Osteocyte (in vitro differentiated cells): Measurements from ENCODE around the gene DHX8. TPM values are rescaled to one million over a fixed set of nuclear protein-coding genes. Genes with fewer than 3 reads are reported as not detected.

Experiments used
- DNase-seq: peaks from one replicate; pipeline ENCODE4 v3.0.0; 2021; ENCODE audit warnings: mixed read lengths; ENCODE audit not compliant: unreplicated experiment; ENCODE audit errors: extremely low spot score
- H3K27ac Mint-ChIP-seq: one replicate; pipeline ENCODE4 v1.8.0; 2021; ENCODE audit warnings: mild to moderate bottlenecking, mixed read lengths; ENCODE audit not compliant: unreplicated experiment
- H3K27me3 Mint-ChIP-seq: one replicate; pipeline ENCODE4 v1.8.0; 2021; ENCODE audit warnings: mixed read lengths; ENCODE audit not compliant: unreplicated experiment
- H3K36me3 Mint-ChIP-seq: one replicate; pipeline ENCODE4 v1.8.0; 2021; ENCODE audit warnings: mixed read lengths; ENCODE audit not compliant: unreplicated experiment
- H3K4me1 Mint-ChIP-seq: one replicate; pipeline ENCODE4 v1.8.0; 2021; ENCODE audit warnings: mixed read lengths; ENCODE audit not compliant: unreplicated experiment
- H3K4me3 Mint-ChIP-seq: one replicate; pipeline ENCODE4 v1.8.0; 2021; ENCODE audit warnings: mild to moderate bottlenecking, moderate library complexity, mixed read lengths; ENCODE audit not compliant: unreplicated experiment
- H3K9me3 Mint-ChIP-seq: one replicate; pipeline ENCODE4 v1.8.0; 2021; ENCODE audit warnings: mixed read lengths; ENCODE audit not compliant: unreplicated experiment
- total RNA-seq: library from RNA; stranded (reverse); gene quantifications from 2 replicates; pipeline ENCODE4 v1.2.1, GENCODE V29; 2021
- TF ChIP-seq, protein P1 (sequence below): fragments of 200-600 bp; sonication (generic); IDR thresholded peaks from 2 replicates; pipeline ENCODE4 v1.5.0; 2021; ENCODE audit warnings: antibody characterized with exemption, mild to moderate bottlenecking, moderate library complexity

DHX8 gene
- total RNA-seq, 1 donor from 2014 or later = 70.7 TPM

DNA sequence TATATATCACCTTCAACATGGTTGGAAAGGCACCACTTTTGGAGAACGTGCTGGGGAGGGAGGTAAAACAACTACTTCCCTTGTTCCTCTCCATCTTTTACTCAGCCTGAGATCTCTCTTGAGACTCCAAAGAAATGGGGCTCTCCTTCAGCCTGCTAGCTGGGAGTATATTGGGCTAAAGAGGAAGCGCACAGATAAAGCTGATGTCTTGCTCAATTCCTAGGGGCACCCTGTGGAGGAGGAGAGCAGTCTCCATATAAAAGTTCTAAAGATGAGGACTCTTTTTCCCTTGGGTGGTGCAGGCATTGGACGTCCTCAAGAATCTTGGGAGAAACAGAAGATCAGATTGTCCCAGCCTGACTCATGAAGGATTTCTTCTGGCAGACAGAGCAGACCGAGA, 67.0 kb downstream of the DHX8 start:
- DNase-seq = no peak
- H3K27me3 Mint-ChIP-seq = peaks cover 22% of the 10 kb centered on the region
- H3K27ac Mint-ChIP-seq = no peak overlapping the region

DNA sequence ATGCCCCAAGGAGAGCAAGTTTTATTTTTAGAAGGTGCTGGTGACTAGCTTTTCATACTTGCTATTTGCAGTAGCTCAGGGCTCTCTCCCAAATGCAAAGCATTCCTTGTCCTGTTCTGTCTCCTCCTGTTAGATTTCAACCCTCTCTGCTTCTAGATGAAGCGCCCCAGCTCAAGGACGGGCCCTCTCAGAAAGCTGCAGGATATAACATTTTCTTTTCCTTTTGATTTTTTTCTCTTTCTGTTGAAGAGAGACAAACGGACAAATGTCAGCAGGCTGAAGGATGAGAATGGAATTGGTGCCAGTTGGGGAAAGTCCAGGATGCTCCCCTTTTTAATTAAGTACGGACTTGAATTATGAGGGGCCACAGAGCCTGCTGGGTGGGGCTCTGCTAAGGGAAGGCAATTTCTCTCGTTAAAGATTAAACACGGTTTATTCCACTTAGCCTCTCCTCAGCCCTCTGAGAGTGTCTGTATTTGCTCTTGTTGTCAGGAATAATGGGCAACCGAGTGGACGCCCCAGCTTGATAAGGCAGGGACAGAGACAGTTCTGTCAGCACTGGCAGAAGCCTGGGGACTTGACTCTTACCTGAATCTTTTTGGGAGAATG, 68.6 kb downstream of the DHX8 start:
- no peak for DNase-seq
- Mint-ChIP-seq H3K27me3 (peaks cover 22% of the 10 kb centered on the region), H3K27ac (no peak overlapping the region), H3K36me3 (no peaks in the 10 kb centered on the region), H3K4me1 (peaks cover 1% of the 10 kb centered on the region), H3K9me3 (no peaks in the 10 kb centered on the region), H3K4me3 (no peak overlapping the region)
- TF ChIP-seq, protein P1, sequence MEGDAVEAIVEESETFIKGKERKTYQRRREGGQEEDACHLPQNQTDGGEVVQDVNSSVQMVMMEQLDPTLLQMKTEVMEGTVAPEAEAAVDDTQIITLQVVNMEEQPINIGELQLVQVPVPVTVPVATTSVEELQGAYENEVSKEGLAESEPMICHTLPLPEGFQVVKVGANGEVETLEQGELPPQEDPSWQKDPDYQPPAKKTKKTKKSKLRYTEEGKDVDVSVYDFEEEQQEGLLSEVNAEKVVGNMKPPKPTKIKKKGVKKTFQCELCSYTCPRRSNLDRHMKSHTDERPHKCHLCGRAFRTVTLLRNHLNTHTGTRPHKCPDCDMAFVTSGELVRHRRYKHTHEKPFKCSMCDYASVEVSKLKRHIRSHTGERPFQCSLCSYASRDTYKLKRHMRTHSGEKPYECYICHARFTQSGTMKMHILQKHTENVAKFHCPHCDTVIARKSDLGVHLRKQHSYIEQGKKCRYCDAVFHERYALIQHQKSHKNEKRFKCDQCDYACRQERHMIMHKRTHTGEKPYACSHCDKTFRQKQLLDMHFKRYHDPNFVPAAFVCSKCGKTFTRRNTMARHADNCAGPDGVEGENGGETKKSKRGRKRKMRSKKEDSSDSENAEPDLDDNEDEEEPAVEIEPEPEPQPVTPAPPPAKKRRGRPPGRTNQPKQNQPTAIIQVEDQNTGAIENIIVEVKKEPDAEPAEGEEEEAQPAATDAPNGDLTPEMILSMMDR = no peak

More for the DNA sequence above, 67.0 kb downstream of the DHX8 start:
- Mint-ChIP-seq H3K36me3 (no peaks in the 10 kb centered on the region), H3K4me1 (peaks cover 9% of the 10 kb centered on the region), H3K4me3 (no peak overlapping the region), H3K9me3 (no peaks in the 10 kb centered on the region)
- TF ChIP-seq, protein P1 = no peak

DNA sequence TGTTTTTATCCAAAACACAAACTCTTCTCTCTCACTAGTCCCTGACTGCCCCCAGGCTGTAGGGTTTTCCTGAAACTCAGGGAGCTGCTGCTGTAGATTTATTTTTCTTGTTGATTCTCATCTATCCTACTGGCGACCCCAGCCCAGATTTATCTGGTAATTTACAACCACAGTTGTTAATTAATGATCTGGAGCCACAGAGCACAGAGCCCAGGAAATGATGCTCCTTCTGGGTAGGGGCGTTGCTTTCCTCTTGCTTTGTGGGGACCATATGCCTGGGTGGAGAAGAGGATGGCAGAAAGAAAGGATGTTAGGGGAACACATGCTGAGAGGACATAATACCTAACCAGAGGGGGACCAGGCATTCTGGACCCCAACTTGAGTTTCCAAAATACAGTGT, 69.8 kb downstream of the DHX8 start:
- Mint-ChIP-seq H3K36me3 (no peaks in the 10 kb centered on the region), H3K27ac (no peak overlapping the region), H3K4me3 (no peak overlapping the region), H3K27me3 (peaks cover 22% of the 10 kb centered on the region), H3K9me3 (no peaks in the 10 kb centered on the region), H3K4me1 (peaks cover 1% of the 10 kb centered on the region)
- TF ChIP-seq, protein P1 = no peak
- DNase-seq = no peak

DNA sequence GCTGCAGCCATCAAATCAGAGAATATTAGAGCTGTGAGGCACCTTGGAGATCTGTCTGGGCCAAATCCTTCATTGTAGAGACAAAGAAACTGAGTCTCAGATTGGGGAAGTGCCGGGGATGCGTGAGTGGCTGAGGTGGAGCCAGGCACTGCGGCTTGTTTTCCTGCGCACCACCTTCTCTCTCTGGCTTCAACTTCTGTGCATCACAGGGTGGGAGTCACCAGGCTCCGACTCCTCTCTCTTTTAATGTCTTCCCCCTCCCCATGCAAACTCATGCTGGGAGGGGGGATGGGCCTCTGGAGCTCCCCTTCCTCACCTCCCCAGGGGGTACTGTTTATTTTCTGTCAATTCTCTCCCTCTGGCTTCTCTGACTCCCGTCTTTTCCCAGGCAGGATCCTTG, 71.1 kb downstream of the DHX8 start:
- no peak for DNase-seq
- TF ChIP-seq, protein P1 = no peak
- H3K27ac Mint-ChIP-seq = no peak overlapping the region
- H3K4me1 Mint-ChIP-seq = peaks cover 1% of the 10 kb centered on the region
- no peaks in the 10 kb centered on the region for H3K9me3 Mint-ChIP-seq
- no peak overlapping the region for H3K4me3 Mint-ChIP-seq
- H3K27me3 Mint-ChIP-seq = peaks cover 22% of the 10 kb centered on the region
- no peaks in the 10 kb centered on the region for H3K36me3 Mint-ChIP-seq

DNA sequence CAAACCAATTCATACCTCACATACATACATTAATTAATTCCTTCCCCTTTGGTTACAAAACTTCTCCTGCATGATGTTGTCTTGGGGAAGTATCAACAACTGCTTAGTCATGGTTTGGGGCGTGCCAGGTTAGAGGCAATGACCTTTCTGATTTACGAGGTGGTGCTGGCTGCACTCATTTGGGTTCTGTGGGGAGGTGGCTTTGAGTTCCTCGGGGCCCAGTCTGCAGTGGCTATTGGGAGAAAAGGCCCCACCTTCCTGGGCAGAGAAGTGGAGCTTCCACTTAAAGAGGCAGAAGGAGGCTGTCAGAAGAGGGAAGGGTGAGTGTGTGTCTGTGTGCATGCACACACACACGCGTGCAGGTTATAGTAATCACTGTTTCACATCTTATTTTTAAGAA, 72.5 kb downstream of the DHX8 start:
- Mint-ChIP-seq H3K27ac (no peak overlapping the region), H3K36me3 (no peaks in the 10 kb centered on the region), H3K9me3 (no peaks in the 10 kb centered on the region), H3K4me1 (peaks cover 1% of the 10 kb centered on the region), H3K27me3 (peaks cover 17% of the 10 kb centered on the region), H3K4me3 (no peak overlapping the region)
- TF ChIP-seq, protein P1 = no peak
- no peak for DNase-seq
